ENCODE measurements around the gene TMEM43. TPM values are rescaled to one million over a fixed set of nuclear protein-coding genes. Genes with fewer than 3 reads are reported as not detected.

The TMEM43 gene
- total and polyA plus RNA-seq, 2 of the 13 experiments (the other 11 are each of a cell fraction or from before 2014, with no cell fraction given): 48.9 to 50.5 TPM

- no peak for TF ChIP-seq NR2F2 (IDR thresholded peaks at IDR 0.05; ENCODE audit: borderline replicate concordance, low read depth)
- TF ChIP-seq ZNF619 (CRISPR knock-in tag; IDR thresholded peaks at IDR 0.05): 0 out of 2 replicates have a peak, but pooled peaks have one; percentile 43
- no peak for TF ChIP-seq ZNF780A (CRISPR knock-in tag; IDR thresholded peaks at IDR 0.05)
- TF ChIP-seq ZNF512B (CRISPR knock-in tag; IDR thresholded peaks at IDR 0.05; ENCODE audit: borderline replicate concordance): no peak
- TF ChIP-seq ZNF142 (CRISPR knock-in tag; IDR thresholded peaks at IDR 0.05): no peak
- TF ChIP-seq U2AF1 (optimal IDR thresholded peaks at IDR 0.05; ENCODE audit: low read depth, low read length): peak; percentile 62
- TF ChIP-seq LCORL (IDR thresholded peaks at IDR 0.05): no peak
- TF ChIP-seq LCORL (CRISPR knock-in tag; IDR thresholded peaks at IDR 0.05): no peak; the same call in none of the 2 replicates
- TF ChIP-seq CREBL2 (CRISPR knock-in tag; IDR thresholded peaks at IDR 0.05; ENCODE audit: borderline replicate concordance): peak; percentile 93; the same call in 1 of the 2 replicates
- TF ChIP-seq FOXP4 (CRISPR knock-in tag; IDR thresholded peaks at IDR 0.05): peak; percentile 43
- peak; percentile 90 for TF ChIP-seq ATF1 (CRISPR knock-in tag; IDR thresholded peaks at IDR 0.05)
- TF ChIP-seq SP2 (CRISPR knock-in tag; IDR thresholded peaks at IDR 0.05): peak; percentile 65
- TF ChIP-seq HOXD1 (CRISPR knock-in tag; IDR thresholded peaks at IDR 0.05): peak; percentile 69
- no peak for TF ChIP-seq ZNF597 (CRISPR knock-in tag; IDR thresholded peaks at IDR 0.05)
- TF ChIP-seq MTA1 (CRISPR knock-in tag; IDR thresholded peaks at IDR 0.05; ENCODE audit: borderline replicate concordance): peak; percentile 95
- TF ChIP-seq TCF7 (IDR thresholded peaks at IDR 0.05; ENCODE audit: low read depth): no peak
- TF ChIP-seq ZNF672 (CRISPR knock-in tag; IDR thresholded peaks at IDR 0.05): no peak
These were observed 53.6 kb downstream of the TMEM43 start, which contains the start of the genes LSM3 and XPC (continued) for GRCh38 chr3:14178247-14179113.
